HEK293 (cell line): ENCODE data around the gene WDR41.
"Not testable (repeated sequence)": the region's sequence is repeated elsewhere in the genome, so short reads cannot be mapped to it uniquely, and the experiment has no call there.

Experiments used
- CTCF ChIA-PET: fragments of 350-600 bp; formaldehyde crosslinking; extraction: SDS; loops from one replicate; lab custom pipeline; 2021; ENCODE audit warnings: antibody characterized with exemption; lab: Yijun Ruan, JAX
- POLR2A ChIA-PET: fragments of 300-600 bp; formaldehyde crosslinking; extraction: SDS; loops from one replicate; lab custom pipeline; 2020; ENCODE audit warnings: antibody characterized with exemption, inconsistent platforms; lab: Yijun Ruan, JAX
- H3K27ac ChIP-seq: fragments of 200-500 bp; sonication (Bioruptor generic); 2 replicates; pipeline ENCODE4 v1.5.1; 2014; ENCODE audit warnings: low read depth, low read length, control low read depth, inconsistent platforms; ENCODE audit errors: extremely low read depth
- H3K36me3 ChIP-seq, 2 experiments: fragments of 200-500 bp in 1 of 2; sonication (Bioruptor generic) in 1 of 2; 1 replicate in 1 of 2; 2 replicates in 1 of 2; pipeline ENCODE4 v1.5.1; 2014 to 2017; ENCODE audit warnings: inconsistent platforms in 2 of 2, low read length in 2 of 2; ENCODE audit not compliant: control insufficient read depth in 2 of 2, insufficient read depth in 1 of 2
- H3K4me1 ChIP-seq: fragments of 200-500 bp; sonication (Bioruptor generic); 2 replicates; pipeline ENCODE4 v1.5.1; 2014; ENCODE audit warnings: mild to moderate bottlenecking, low read length, inconsistent platforms; ENCODE audit not compliant: control insufficient read depth, insufficient read depth
- H3K4me3 ChIP-seq: 2 replicates; pipeline ENCODE4 v1.5.1; 2011; ENCODE audit warnings: low read depth, mild to moderate bottlenecking, control low read depth, low read length, moderate library complexity
- H3K9me3 ChIP-seq: fragments of 200-500 bp; sonication (Bioruptor generic); 2 replicates; pipeline ENCODE4 v1.5.1; 2014; ENCODE audit warnings: low read depth, low read length, inconsistent platforms; ENCODE audit not compliant: control insufficient read depth, insufficient read depth
- FEZF1 ChIP-seq: fragments of 450-650 bp; formaldehyde crosslinking; IDR thresholded peaks from 2 replicates; pipeline ENCODE4 v1.5.1; 2016; ENCODE audit warnings: missing biosample characterization, missing genetic modification characterization
- HOXD13 ChIP-seq: sonication (generic); formaldehyde crosslinking; IDR thresholded peaks from 2 replicates; pipeline ENCODE4 v1.8.0; 2022; ENCODE audit warnings: missing genetic modification reagents, borderline replicate concordance
- PRDM10 ChIP-seq: fragments of 450-650 bp; formaldehyde crosslinking; IDR thresholded peaks from 2 replicates; pipeline ENCODE4 v1.5.1; 2016; ENCODE audit warnings: missing biosample characterization, missing genetic modification characterization
- TCF7L2 ChIP-seq: IDR thresholded peaks from 2 replicates; pipeline ENCODE4 v1.6.1; 2011; ENCODE audit warnings: low read depth, mild to moderate bottlenecking, inconsistent platforms, low read length, moderate library complexity, borderline replicate concordance
- ZBTB8A ChIP-seq: fragments of 450-650 bp; formaldehyde crosslinking; IDR thresholded peaks from 2 replicates; pipeline ENCODE4 v1.5.1; 2016; ENCODE audit warnings: missing biosample characterization, missing genetic modification characterization
- ZNF121 ChIP-seq: fragments of 450-650 bp; formaldehyde crosslinking; IDR thresholded peaks from 2 replicates; pipeline ENCODE4 v1.5.1; 2016; ENCODE audit warnings: missing biosample characterization, missing genetic modification characterization
- ZNF184 ChIP-seq: fragments of 450-650 bp; IDR thresholded peaks from 2 replicates; pipeline ENCODE4 v1.5.1; 2018; ENCODE audit warnings: missing biosample characterization, mild to moderate bottlenecking, missing genetic modification characterization
- ZNF423 ChIP-seq: fragments of 450-650 bp; formaldehyde crosslinking; IDR thresholded peaks from 2 replicates; pipeline ENCODE4 v1.5.1; 2016; ENCODE audit warnings: missing biosample characterization, missing genetic modification characterization
- ZNF626 ChIP-seq: fragments of 450-650 bp; sonication (Bioruptor Pico); formaldehyde crosslinking; IDR thresholded peaks from 2 replicates; pipeline ENCODE4 v1.5.1; 2018; ENCODE audit warnings: missing biosample characterization, missing genetic modification characterization, inconsistent platforms
- ZNF654 ChIP-seq: fragments of 450-650 bp; formaldehyde crosslinking; IDR thresholded peaks from 2 replicates; pipeline ENCODE4 v1.5.1; 2016; ENCODE audit warnings: low read depth, missing biosample characterization, missing genetic modification characterization

Gene WDR41

GRCh38 chr5:77531297-77531696, 39.2 kb upstream of the WDR41 start:
- Histone ChIP-seq H3K4me3 (no peak overlapping the region), H3K4me1 (no peaks in the 10 kb centered on the region), H3K36me3 (no peaks in the 10 kb centered on the region), H3K27ac (no peak overlapping the region), H3K9me3 (no peaks in the 10 kb centered on the region)
- TF ChIP-seq ZNF184 (peak; percentile 93), ZNF121 (tag by site-specific recombination) (no peak)
- ChIA-PET POLR2A (no interaction called here), CTCF (no interaction called here)

- no peak overlapping the region for H3K27ac ChIP-seq
- POLR2A ChIA-PET, result no interaction called here
- no peaks in the 10 kb centered on the region for H3K4me1 ChIP-seq
- CTCF ChIA-PET, result interaction anchor here (0.8 to 3.0 kb wide), 8 partner anchors 8 to 489 kb away, joined by 3 to 23 read pairs (median 4); partner anchors contain the start of gene WDR41
- no peaks in the 10 kb centered on the region for H3K36me3 ChIP-seq
- no peaks in the 10 kb centered on the region for H3K9me3 ChIP-seq
- TF ChIP-seq HOXD13 (CRISPR knock-in tag) (no peak), ZNF654 (tag by site-specific recombination) (peak; percentile 32; the same call in 1 of the 2 replicates)
- no peak overlapping the region for H3K4me3 ChIP-seq
Measured at GRCh38 chr5:77518304-77518703, 26.2 kb upstream of the WDR41 start.

DNA sequence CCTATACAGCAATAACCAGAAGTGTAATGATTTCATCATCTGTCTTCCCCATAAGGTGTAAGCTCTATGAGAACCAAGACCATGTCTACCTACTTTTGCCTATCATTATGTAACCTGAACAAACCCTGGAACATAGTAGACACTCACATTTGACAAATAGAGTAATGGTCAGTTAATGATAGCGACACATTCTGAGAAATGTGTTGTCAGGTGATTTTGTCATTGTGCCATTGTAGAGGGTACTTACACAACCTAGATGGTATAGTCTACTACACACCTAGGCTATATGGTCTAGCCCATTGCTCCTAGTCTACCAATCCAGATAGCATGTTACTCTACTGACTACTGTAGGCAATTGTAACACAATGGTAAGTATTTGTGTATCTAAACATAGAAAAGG, 22.3 kb upstream of the WDR41 start:
- Histone ChIP-seq H3K27ac (no peak overlapping the region), H3K36me3 (no peaks in the 10 kb centered on the region), H3K9me3 (no peaks in the 10 kb centered on the region), H3K4me3 (no peak overlapping the region), H3K4me1 (no peaks in the 10 kb centered on the region)
- peak; percentile 88 for TF ChIP-seq PRDM10 (tag by site-specific recombination)
- no peak for TF ChIP-seq ZNF626
- no peak for TF ChIP-seq ZBTB8A (tag by site-specific recombination)
- ChIA-PET POLR2A (no interaction called here), CTCF (no interaction called here)

GRCh38 chr5:77513321-77513720, 21.2 kb upstream of the WDR41 start:
- H3K9me3 ChIP-seq, result no peaks in the 10 kb centered on the region
- no peaks in the 10 kb centered on the region for H3K4me1 ChIP-seq
- H3K4me3 ChIP-seq, result no peak overlapping the region
- TF ChIP-seq TCF7L2 (no peak), ZNF423 (no peak), FEZF1 (no peak)
- CTCF ChIA-PET, result no interaction called here
- no peaks in the 10 kb centered on the region for H3K36me3 ChIP-seq
- H3K27ac ChIP-seq, result no peak overlapping the region
- POLR2A ChIA-PET, result no interaction called here

DNA sequence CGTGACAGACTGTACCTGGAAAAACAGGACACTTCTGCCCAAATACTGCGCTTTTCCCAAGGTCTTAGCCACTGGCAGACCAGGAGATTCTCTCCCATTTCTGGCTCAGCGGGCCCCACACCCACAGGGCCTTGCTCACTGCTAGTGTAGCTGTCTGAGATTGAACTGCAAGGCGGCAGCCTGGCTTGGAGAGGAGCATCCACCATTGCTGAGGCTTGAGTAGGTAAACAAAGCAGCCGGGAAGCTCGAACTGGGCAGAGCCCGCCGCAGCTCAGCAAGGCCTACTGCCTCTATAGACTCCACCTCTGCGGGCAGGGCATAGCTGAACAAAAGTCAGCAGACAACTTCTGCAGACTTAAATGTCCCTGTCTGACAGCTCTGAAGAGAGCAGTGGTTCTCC, 9.0 kb upstream of the WDR41 start:
- POLR2A ChIA-PET, H3K4me3 ChIP-seq, H3K36me3 ChIP-seq, H3K9me3 ChIP-seq, H3K27ac ChIP-seq, H3K4me1 ChIP-seq: not testable (repeated sequence)
- CTCF ChIA-PET, result interaction anchor here (1.6 kb wide), 1 partner anchor 9 kb away, joined by 9 read pairs; the partner anchor contains the start of gene WDR41
